Mesodermal cell (in vitro differentiated cells): ENCODE results near the gene MAST4.

ENCODE experiments used
- H3K27ac ChIP-seq: 2 replicates; pipeline ENCODE4 v1.7.0; 2013; ENCODE audit warnings: mild to moderate bottlenecking, low read depth, low read length, moderate library complexity; ENCODE audit not compliant: severe bottlenecking
- H3K36me3 ChIP-seq: 2 replicates; pipeline ENCODE4 v1.7.1; 2013; ENCODE audit warnings: mild to moderate bottlenecking, low read length, moderate library complexity; ENCODE audit not compliant: control insufficient read depth, insufficient read depth
- H3K4me1 ChIP-seq: one replicate; pipeline ENCODE4 v1.7.1; 2013; ENCODE audit warnings: mild to moderate bottlenecking, low read length; ENCODE audit not compliant: insufficient read depth, control insufficient read depth, poor library complexity, severe bottlenecking
- H3K4me3 ChIP-seq: 2 replicates; pipeline ENCODE4 v1.7.0; 2013; ENCODE audit warnings: low read length, control low read depth, mild to moderate bottlenecking; ENCODE audit not compliant: insufficient read depth, poor library complexity, severe bottlenecking; ENCODE audit errors: extremely low read depth
- H3K9me3 ChIP-seq: 2 replicates; pipeline ENCODE4 v1.7.1; 2013; ENCODE audit warnings: mild to moderate bottlenecking, low read length, moderate library complexity; ENCODE audit not compliant: control insufficient read depth
- WGBS, 2 experiments: methylation state at CpG; one replicate each; pipeline ENCODE4 v1.1.5; 2013; ENCODE audit warnings: missing lambda C conversion rate in 2 of 2; ENCODE audit not compliant: insufficient coverage in 2 of 2; 5-methylcytosine and 5-hydroxymethylcytosine counted together

MAST4 gene

DNA sequence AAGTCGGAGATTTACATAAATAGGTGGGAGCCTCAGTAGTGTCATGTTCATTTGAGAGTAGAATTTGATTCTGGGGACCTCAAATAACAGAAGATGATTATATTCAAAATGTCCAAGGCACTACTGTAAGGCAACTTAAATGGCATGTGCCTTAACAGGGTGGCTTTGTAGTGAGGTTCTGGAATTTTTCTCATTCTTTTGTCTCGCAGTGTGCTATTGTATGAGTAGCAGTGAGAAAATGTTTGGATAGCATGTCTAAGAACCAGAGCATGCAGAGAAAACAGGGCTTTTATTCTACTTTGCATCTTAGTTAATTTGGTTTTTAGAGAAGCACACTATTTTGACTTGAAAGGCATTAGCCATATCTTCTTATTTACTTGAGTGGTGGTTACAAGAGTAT is 25.0 kb downstream of the MAST4 start:
- no peaks in the 10 kb centered on the region for H3K36me3 ChIP-seq
- peaks cover 6% of the 10 kb centered on the region for H3K9me3 ChIP-seq
- 69 to 82% methylated on average over 2 of the region's 2 CpGs for WGBS, 2 experiments
- H3K27ac ChIP-seq: peak overlapping the region; percentile 19
- no peak overlapping the region for H3K4me3 ChIP-seq
- H3K4me1 ChIP-seq: peaks cover 7% of the 10 kb centered on the region

DNA sequence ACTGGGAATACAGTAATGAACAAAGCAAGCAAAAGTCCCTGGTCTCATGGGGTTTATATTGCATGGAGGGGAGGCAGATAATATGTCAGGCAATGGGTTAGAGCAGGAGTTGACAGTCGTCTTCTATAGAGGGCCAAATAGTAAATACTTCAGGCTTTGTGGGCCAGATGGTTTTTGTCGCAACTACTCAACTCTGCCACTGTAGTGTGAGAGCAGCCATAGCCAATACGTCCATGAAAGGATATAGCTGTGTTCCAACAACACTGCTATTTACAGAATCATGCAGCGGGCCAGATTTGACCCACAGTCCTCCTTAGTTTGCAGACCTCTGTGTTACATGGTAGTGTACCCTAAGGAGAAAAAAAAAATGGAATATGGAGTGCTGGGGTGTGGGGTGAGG is 25.5 kb downstream of the MAST4 start:
- Histone ChIP-seq H3K27ac (no peak overlapping the region), H3K36me3 (no peaks in the 10 kb centered on the region), H3K4me1 (peaks cover 7% of the 10 kb centered on the region), H3K4me3 (no peak overlapping the region), H3K9me3 (peaks cover 6% of the 10 kb centered on the region)
- WGBS, 2 experiments: 89 to 93% methylated on average over 3 of the region's 4 CpGs

DNA sequence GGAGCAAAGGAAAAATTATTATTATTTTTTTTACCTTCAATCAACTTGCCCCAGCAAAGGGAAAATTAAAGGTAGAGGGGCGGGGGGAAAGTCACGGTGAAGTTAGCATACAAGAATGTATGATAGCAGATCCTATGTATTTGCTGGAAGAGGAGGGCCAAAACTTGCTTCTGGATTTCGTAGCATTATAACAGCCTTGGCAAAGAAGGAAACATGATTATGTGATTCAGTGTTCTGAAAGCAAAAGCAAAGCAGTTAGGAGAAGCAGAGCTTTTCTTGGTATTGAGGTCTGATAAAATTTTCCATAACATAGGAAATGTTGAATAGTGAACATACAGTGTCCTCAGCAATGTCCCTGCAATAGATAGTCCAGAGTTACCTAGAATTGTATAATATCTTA is 32.4 kb downstream of the MAST4 start:
- H3K4me1 ChIP-seq: no peaks in the 10 kb centered on the region
- H3K4me3 ChIP-seq: no peak overlapping the region
- 89 to 92% methylated on average over 1 to 3 of the region's 3 CpGs for WGBS, 2 experiments
- no peak overlapping the region for H3K27ac ChIP-seq
- no peaks in the 10 kb centered on the region for H3K36me3 ChIP-seq
- H3K9me3 ChIP-seq: no peaks in the 10 kb centered on the region

DNA sequence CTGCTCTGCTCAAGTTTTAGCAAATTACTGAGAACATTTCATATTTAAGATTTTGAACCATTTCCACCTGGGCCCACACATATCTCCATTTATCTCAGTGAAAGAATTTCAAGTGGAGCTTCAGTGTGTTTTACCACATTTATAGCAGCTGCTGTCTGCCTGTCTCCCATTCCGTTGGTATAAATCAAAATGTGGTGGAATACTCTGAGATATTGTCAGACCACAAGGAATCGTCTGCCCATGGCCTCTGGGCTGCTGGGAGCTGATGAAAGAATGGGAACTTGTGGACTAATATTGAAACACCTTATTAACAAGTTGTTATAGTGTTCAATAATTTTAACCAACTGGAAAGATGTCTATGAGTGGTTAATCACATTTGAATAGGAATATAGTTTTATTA is 33.3 kb downstream of the MAST4 start:
- no peaks in the 10 kb centered on the region for H3K9me3 ChIP-seq
- WGBS, 2 experiments: no CpG with 5 or more reads among the region's 2 CpGs
- no peaks in the 10 kb centered on the region for H3K4me1 ChIP-seq
- no peak overlapping the region for H3K4me3 ChIP-seq
- H3K36me3 ChIP-seq: no peaks in the 10 kb centered on the region
- no peak overlapping the region for H3K27ac ChIP-seq

DNA sequence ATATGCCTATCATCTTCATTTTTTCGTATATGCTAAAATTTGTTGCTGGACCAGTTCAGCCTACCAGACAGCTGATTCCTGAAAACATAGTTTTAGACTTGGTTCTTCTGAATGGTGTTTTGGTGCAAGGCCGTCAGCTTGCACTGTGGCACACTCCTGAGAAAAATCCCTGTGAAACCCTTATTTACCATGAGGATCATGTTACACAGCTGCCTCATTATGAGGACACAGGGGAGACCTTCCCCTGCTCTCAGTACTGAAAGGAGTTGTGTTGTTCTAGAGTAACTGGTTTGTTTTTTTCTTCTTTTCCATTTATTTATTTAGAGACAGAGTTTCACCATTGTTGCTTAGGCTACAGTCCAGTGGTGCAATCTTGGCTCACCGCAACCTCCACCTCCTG is 37.6 kb downstream of the MAST4 start:
- Histone ChIP-seq H3K27ac (no peak overlapping the region), H3K4me1 (no peaks in the 10 kb centered on the region), H3K9me3 (no peaks in the 10 kb centered on the region), H3K36me3 (no peaks in the 10 kb centered on the region), H3K4me3 (no peak overlapping the region)
- 80 to 89% methylated on average over 1 of the region's 3 CpGs for WGBS, 2 experiments

DNA sequence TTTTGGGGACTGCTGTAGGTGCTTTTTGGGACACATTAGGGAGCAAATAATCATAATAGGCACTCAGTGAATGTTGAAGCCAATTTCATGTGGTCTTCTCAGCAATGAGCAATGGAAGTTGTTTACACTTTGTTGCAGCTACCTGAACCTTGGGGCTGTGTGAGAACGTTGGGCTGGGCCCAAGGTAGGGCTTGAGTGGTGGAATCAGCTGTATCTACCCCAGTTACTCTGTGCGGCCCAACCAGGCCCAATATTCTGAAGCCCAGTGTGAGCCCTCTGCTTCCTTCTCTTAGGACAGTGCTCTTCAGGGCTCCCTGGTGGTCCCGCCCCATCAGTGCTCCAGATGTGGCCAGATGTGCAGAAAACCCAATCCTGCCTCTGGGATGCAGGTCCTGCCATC is 38.4 kb downstream of the MAST4 start:
- Histone ChIP-seq H3K9me3 (no peaks in the 10 kb centered on the region), H3K4me1 (no peaks in the 10 kb centered on the region), H3K36me3 (no peaks in the 10 kb centered on the region), H3K27ac (no peak overlapping the region), H3K4me3 (no peak overlapping the region)
- 25 to 77% methylated on average over 1 to 3 of the region's 3 CpGs for WGBS, 2 experiments

DNA sequence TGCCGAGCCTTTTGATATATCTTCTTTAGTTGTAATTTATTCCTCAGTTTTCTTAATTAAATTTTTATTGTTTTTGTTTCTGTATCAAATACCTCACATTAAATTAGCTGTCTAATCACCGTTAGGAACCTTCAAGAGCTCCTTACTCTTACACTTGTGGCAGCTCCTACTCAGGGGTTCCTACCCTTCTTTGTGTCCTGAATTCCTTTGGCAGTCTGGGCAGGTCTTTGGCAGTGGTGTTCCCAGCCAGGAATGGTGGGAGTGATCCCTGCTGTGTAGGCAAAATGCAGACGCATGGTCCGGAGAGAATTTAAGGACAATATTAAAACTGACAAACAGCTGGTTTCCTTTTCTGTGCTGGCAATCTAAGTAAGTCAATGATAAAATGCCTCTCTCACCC is 41.8 kb downstream of the MAST4 start:
- Histone ChIP-seq H3K4me1 (no peaks in the 10 kb centered on the region), H3K27ac (no peak overlapping the region), H3K4me3 (no peak overlapping the region), H3K36me3 (no peaks in the 10 kb centered on the region), H3K9me3 (no peaks in the 10 kb centered on the region)
- 76 to 100% methylated on average over 1 to 3 of the region's 4 CpGs for WGBS, 2 experiments

DNA sequence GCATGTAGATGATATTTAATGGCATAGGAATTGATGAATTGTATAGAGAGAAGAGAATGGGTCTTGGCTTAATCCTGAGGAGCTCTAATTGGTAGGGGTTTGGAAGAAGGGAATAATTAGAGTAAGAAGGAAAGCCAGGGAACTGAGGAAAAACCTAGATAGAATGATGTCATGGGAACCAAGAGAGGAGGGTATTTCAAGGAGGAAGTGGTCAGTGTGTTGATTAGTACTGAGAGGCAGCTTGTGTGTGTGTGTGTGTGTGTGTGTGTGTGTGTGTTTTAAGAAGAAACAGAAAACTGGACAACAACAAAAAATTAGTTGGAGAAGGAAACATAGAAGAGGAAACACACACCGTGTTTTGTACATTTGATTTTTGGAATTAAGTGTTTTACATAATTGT is 42.8 kb downstream of the MAST4 start:
- H3K36me3 ChIP-seq: no peaks in the 10 kb centered on the region
- H3K9me3 ChIP-seq: no peaks in the 10 kb centered on the region
- no peak overlapping the region for H3K4me3 ChIP-seq
- H3K27ac ChIP-seq: no peak overlapping the region
- H3K4me1 ChIP-seq: no peaks in the 10 kb centered on the region
- WGBS, 2 experiments: no CpG with 5 or more reads among the region's 1 CpG

DNA sequence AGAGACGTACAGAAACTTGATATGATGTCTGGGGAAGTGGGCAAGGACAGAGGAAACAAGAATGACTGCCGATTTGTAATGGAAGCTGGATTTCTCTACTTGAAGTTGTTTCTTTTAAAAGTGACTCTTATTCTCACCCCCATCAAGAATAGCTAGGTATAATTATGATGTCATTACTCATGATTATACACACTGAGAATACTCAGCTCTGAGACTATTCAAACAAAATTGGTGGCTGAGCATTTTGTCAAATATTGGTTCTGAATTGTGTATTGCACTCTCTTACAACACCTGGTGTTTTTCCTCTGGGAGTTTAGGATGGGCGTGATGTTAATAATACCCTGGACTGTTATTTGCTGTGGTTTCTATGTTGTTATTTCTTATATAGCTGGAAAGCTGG is 46.3 kb downstream of the MAST4 start:
- no peaks in the 10 kb centered on the region for H3K36me3 ChIP-seq
- H3K4me1 ChIP-seq: no peaks in the 10 kb centered on the region
- no peaks in the 10 kb centered on the region for H3K9me3 ChIP-seq
- 75 to 100% methylated on average over 1 of the region's 3 CpGs for WGBS, 2 experiments
- no peak overlapping the region for H3K4me3 ChIP-seq
- H3K27ac ChIP-seq: no peak overlapping the region

DNA sequence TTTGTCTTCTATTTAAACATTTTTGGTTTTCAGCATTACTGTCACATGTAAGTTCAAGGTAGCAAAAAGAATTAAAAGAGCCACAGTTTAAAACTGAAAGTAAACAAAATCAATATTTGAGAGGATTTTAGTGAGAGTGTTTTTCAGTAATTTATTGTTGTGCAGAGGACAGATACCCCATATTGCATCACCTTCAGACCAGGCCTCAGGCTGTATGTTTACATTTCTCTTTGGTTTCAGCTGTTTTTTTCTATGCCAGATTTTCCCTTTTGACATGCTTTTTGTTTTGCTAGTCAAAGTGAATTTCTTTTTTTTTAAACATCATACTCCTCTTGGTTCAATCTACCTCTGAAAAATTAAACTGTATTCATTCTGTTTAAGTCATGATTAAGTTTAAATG is 47.2 kb downstream of the MAST4 start:
- H3K27ac ChIP-seq: no peak overlapping the region
- no peak overlapping the region for H3K4me3 ChIP-seq
- H3K36me3 ChIP-seq: no peaks in the 10 kb centered on the region
- H3K9me3 ChIP-seq: no peaks in the 10 kb centered on the region
- no peaks in the 10 kb centered on the region for H3K4me1 ChIP-seq

DNA sequence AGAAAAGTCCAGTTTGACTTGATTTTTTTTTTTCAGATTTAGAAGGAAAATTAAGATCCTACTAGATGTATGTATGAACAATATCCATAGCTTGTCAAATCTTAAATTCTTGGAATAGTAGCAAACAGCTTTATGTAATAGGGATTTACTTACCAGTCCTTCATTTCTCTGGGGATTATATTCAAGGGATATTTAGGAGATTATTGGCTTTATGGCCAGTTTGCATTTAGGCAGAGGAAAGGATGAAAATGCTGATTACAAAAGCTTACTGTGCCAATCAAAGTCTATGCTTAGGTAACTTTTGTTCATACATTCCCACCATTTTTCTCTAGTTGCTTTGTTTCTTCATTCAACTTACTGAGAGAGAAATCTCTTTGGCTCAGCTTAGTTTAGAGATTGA is 47.9 kb downstream of the MAST4 start:
- Histone ChIP-seq H3K4me1 (no peaks in the 10 kb centered on the region), H3K36me3 (no peaks in the 10 kb centered on the region), H3K4me3 (no peak overlapping the region), H3K9me3 (no peaks in the 10 kb centered on the region), H3K27ac (no peak overlapping the region)

DNA sequence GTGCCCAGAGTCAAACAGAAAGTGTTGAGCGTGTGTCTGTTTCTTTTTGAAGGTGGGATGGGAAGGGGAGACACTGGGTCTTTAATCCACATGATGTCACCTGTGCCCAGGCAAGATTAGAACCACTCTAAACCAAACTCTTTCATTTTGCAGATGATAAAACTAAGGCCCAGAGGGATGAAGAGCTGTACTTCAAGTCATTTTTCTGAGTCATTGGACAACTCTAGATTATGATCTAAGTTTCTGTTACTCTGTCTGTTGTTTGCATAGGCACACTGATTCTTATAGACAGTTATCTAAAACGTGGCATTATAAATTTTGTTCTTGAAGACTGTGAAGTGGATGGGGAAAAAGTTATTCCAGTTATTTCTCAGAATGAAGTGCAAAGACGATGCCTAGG is 48.8 kb downstream of the MAST4 start:
- H3K36me3 ChIP-seq: no peaks in the 10 kb centered on the region
- H3K4me1 ChIP-seq: no peaks in the 10 kb centered on the region
- no peaks in the 10 kb centered on the region for H3K9me3 ChIP-seq
- no peak overlapping the region for H3K4me3 ChIP-seq
- WGBS, 2 experiments: 80% methylated on average over 1 of the region's 3 CpGs; no CpG with 5 or more reads in 1 of the 2 experiments
- H3K27ac ChIP-seq: no peak overlapping the region
